Measurements from ENCODE around the gene AASDH.

GRCh38 chr4:56330691-56331090 lies 56.6 kb downstream of the AASDH start:
- TF ChIP-seq, protein P1, sequence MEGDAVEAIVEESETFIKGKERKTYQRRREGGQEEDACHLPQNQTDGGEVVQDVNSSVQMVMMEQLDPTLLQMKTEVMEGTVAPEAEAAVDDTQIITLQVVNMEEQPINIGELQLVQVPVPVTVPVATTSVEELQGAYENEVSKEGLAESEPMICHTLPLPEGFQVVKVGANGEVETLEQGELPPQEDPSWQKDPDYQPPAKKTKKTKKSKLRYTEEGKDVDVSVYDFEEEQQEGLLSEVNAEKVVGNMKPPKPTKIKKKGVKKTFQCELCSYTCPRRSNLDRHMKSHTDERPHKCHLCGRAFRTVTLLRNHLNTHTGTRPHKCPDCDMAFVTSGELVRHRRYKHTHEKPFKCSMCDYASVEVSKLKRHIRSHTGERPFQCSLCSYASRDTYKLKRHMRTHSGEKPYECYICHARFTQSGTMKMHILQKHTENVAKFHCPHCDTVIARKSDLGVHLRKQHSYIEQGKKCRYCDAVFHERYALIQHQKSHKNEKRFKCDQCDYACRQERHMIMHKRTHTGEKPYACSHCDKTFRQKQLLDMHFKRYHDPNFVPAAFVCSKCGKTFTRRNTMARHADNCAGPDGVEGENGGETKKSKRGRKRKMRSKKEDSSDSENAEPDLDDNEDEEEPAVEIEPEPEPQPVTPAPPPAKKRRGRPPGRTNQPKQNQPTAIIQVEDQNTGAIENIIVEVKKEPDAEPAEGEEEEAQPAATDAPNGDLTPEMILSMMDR (conservative IDR thresholded peaks at IDR 0.05): no peak
- no peak for TF ChIP-seq EZH2 (IDR thresholded peaks at IDR 0.05; ENCODE audit: low read depth)
